Activated CD4-positive, CD25-positive, alpha-beta regulatory T cell (primary cell): ENCODE measurements around the gene MAPK8IP3.
A peak's percentile ranks its signal among the peaks of the same experiment; 100 is the strongest.

Experiments
- DNase-seq, 4 experiments: peaks; one replicate each; lab custom pipeline; 2025; lab: John Stamatoyannopoulos, UW

The MAPK8IP3 gene

DNA sequence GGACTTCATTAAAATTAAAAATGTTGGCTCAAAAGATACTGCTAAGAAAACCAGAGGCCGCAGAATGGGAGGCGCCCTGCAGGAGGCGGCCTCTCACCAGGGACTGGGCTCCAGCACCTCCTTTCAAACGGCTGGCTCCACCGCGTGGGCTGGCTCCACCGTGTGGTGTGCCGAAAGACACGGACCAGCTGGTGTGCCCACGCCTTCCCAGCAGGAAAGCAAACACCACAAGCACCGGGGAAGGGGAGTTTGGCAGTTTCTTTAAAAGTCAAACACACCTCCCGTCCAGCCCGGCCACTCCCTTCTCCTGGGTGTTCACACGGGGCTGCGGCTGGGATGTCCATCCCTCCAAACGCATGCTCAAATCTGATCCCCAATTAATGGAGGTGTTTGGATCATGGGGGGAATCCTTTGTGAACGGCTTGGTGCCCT, 106.8 kb downstream of the MAPK8IP3 start:
- peak in 1 of 4 experiments; percentile 33 for DNase-seq

DNA sequence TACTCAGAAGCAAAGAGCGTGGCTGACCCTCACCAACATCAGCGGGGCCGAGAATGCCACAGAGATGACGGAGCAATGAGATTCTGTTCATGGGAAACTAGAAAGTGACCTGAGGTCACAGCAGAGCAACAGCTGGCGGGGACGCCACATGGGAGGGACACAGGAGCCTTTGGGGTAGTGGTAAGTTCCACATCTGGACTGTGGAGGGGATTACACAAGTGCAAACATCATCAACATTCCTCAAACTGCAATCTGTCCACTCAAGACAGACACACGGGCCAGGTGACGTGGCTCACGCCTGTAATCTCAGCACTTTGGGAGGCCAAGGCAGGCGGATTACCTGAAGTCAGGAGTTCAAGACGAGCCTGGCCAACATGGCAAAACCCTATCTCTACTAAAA, 109.5 kb downstream of the MAPK8IP3 start:
- DNase-seq = no peak

GRCh38 chr16:1816396-1817275, 110.6 kb downstream of the MAPK8IP3 start:
- DNase-seq = no peak

- DNase-seq = no peak
Measured at GRCh38 chr16:1817276-1817589, 111.2 kb downstream of the MAPK8IP3 start.

GRCh38 chr16:1817716-1818115, 111.7 kb downstream of the MAPK8IP3 start:
- no peak for DNase-seq

GRCh38 chr16:1818204-1818872, 112.3 kb downstream of the MAPK8IP3 start:
- no peak for DNase-seq

DNA sequence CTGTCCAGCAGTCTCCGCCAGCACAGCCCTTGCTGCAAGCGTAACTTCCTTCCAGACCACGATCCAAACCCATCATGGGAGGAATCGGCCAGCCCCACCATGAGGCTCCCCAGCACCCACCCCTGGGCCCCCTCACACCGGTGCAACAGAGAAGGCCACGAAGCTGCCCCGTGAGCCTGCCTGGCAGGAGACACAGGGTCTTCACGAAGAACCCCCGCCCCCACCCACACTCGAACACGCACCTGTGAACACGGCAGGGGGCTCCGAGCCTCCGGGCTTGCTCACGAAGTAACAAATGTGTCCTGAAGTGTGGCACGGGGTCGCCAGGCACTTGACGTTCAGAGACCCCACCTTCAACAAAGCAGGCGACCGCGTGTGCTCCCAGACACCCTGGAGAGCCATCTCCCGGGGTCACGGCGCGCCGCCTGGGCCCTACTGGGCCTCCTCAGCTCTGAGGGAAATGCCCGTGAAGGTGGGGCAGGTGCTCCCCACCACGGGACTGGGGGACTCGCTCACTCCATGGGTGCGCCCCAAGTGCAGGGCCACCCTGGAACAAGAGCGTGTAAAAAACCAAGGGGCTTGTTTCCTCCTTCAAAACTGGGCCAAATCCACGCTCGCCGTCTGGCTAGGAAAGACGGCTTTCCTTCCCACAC, 113.0 kb downstream of the MAPK8IP3 start:
- DNase-seq = no peak

- DNase-seq = no peak
Measured at GRCh38 chr16:1819611-1820010, 113.6 kb downstream of the MAPK8IP3 start.
